ENCODE data around the gene NFKB1.

DNA sequence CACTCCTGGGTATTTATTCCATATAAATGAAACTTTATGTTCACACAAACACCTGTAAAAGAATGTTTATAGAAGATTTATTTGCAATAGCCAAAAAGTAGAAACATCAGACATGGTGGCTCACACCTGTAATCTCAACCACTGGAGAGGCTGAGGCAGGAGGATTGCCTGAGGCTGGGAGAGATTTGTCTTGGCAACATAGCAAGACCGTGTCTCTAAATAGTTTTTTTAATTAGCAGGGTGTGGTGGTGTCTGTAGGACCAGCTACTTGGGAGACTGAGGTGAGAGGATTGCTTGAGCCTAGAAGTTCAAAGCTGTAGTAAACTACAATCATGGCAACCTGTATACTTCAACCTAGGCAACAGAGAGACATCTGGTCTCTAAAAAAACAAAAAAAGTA, 27.7 kb upstream of the NFKB1 start:
- TF ChIP-seq, protein P1, sequence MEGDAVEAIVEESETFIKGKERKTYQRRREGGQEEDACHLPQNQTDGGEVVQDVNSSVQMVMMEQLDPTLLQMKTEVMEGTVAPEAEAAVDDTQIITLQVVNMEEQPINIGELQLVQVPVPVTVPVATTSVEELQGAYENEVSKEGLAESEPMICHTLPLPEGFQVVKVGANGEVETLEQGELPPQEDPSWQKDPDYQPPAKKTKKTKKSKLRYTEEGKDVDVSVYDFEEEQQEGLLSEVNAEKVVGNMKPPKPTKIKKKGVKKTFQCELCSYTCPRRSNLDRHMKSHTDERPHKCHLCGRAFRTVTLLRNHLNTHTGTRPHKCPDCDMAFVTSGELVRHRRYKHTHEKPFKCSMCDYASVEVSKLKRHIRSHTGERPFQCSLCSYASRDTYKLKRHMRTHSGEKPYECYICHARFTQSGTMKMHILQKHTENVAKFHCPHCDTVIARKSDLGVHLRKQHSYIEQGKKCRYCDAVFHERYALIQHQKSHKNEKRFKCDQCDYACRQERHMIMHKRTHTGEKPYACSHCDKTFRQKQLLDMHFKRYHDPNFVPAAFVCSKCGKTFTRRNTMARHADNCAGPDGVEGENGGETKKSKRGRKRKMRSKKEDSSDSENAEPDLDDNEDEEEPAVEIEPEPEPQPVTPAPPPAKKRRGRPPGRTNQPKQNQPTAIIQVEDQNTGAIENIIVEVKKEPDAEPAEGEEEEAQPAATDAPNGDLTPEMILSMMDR (IDR thresholded peaks at IDR 0.05; ENCODE audit: insufficient read depth, low read length), result no peak
- TF ChIP-seq POLR2AphosphoS5 (IDR thresholded peaks at IDR 0.05; ENCODE audit: low read depth) (no peak), SPI1 (IDR thresholded peaks at IDR 0.05; ENCODE audit: borderline replicate concordance, low read depth) (no peak), GABPA (IDR thresholded peaks at IDR 0.05; ENCODE audit: low read depth) (no peak)
- TF ChIP-seq, protein P2, sequence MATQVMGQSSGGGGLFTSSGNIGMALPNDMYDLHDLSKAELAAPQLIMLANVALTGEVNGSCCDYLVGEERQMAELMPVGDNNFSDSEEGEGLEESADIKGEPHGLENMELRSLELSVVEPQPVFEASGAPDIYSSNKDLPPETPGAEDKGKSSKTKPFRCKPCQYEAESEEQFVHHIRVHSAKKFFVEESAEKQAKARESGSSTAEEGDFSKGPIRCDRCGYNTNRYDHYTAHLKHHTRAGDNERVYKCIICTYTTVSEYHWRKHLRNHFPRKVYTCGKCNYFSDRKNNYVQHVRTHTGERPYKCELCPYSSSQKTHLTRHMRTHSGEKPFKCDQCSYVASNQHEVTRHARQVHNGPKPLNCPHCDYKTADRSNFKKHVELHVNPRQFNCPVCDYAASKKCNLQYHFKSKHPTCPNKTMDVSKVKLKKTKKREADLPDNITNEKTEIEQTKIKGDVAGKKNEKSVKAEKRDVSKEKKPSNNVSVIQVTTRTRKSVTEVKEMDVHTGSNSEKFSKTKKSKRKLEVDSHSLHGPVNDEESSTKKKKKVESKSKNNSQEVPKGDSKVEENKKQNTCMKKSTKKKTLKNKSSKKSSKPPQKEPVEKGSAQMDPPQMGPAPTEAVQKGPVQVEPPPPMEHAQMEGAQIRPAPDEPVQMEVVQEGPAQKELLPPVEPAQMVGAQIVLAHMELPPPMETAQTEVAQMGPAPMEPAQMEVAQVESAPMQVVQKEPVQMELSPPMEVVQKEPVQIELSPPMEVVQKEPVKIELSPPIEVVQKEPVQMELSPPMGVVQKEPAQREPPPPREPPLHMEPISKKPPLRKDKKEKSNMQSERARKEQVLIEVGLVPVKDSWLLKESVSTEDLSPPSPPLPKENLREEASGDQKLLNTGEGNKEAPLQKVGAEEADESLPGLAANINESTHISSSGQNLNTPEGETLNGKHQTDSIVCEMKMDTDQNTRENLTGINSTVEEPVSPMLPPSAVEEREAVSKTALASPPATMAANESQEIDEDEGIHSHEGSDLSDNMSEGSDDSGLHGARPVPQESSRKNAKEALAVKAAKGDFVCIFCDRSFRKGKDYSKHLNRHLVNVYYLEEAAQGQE (IDR thresholded peaks at IDR 0.05; ENCODE audit: insufficient replicate concordance, low read depth), result no peak
